ENCODE results near the gene CLTB.
"Not testable (repeated sequence)": the region's sequence is repeated elsewhere in the genome, so short reads cannot be mapped to it uniquely, and the experiment has no call there.

The CLTB gene

DNA sequence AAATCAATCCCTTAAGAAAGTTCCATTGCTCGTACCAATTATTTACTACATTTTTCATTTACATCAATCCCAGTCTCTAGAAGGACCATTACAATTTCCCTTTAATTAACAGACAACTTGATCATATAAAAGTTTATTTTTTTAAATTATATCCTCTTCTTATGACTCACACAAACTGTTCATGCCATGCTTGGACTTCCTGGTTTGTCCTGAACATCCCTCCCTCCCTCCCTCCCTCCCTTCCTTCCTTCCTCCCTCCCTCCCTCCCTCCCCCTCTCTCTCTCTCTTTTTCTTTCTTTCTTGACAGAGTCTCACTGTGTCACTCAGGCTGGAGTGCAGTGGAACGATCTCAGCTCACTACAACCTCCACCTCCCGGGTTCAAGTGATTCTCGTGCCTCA lies 11.6 kb upstream of the CLTB start:
- DNase-seq (ENCODE audit: low read depth in 3 of 3): no peak

DNA sequence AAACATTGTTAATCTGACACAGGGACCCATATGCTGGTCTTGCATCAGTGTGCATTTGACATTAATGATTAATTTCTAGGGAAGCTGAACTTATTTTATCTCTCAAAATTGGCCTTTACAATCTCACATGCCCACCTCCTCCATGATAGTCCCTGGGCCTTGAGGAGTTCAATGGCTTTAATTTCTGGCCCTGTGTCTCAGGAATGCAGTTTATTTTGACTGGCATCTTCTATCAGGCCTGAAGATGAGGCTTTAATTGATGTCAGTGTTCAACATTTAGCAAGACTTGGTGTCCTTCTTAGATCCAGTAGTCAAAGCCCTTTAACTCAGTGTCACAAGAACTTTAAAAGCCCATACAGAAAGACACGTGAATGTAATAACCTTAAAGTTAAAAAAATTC lies 10.5 kb upstream of the CLTB start:
- DNase-seq (ENCODE audit: low read depth in 3 of 3): no peak

DNA sequence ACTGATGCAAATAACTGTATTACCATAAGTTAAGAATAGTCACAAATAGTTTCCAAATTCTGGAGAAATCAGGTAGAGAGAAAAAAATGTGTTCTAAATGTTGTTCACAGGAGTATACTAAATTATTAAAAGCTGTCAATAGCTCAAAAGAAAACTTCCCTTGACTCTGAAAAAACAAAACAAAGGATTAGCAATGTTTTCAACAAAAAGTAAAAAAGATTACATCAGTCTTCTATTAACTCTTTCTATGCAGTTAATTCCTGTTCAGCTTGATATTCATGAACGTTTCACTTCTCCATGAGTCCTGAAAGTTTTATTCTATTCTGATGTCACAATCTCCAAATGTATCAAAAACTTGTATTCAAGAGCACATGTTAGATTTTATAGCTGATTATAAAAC lies 9.5 kb upstream of the CLTB start:
- no peak for DNase-seq (ENCODE audit: low read depth in 3 of 3)

DNA sequence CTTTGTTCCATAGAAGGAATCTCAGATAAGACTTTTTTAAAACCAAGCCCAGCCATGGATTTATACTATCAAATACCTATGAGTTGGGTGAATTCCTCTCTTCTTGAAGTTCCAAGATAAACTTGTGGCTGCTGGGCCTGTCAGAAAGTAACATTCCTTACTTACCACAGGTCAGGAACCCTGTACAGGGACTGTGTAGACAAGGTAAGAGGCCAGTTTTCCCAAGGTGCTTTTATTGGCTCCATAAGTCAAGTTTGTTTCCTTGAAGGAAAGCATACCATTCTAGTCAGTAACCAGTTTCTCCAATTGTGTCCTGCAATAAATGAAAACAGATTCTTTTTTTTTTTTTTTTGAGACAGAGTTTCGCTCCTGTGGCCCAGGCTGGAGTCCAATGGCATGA lies 8.8 kb upstream of the CLTB start:
- no peak for DNase-seq (ENCODE audit: low read depth in 3 of 3)

DNA sequence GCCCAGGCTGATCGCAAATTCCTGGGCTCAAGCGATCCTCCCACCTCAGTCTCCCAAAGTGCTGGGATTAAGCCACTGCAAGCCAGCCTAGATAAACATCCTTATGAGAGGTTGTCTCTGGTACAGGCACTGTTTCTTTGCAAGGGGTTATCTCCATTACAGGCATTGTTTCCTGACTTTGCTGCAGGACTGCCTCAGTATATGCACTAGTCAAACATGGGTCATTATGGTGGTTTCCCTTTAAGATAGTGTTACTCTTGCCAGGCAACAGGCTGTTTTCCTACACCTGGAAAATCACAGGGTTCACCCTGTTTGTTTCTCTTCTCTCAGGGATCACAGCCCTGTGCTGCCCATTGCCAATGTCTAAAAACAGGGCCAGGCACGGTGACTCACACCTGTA lies 7.8 kb upstream of the CLTB start:
- DNase-seq (ENCODE audit: low read depth in 3 of 3): no peak

DNA sequence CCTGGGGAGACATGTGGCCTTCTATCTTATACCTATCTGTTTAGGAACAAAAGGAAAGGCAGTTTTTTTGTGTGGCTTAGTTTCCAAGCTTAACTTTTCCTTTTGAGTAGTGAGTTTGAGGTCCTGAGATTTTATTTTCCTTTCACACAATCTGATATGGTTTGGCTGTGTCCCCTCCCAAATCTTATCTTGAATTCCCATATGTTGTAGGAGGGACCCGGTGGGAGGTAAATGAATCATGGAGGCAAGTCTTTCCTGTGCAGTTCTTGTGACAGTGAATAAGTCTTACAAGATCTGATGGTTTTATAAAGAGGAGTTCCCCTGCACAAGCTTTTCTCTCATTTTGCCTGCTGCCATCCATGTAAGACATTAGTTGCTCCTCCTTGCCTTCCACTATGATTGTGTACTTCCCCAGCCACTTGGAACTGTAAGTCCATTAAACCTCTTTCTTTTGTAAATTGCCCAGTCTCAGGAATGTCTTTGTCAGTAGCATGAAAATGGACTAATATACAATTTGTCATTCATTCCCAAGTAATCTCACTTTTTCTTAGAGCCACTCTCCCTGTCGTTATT lies 4.7 kb upstream of the CLTB start:
- DNase-seq (ENCODE audit: low read depth in 3 of 3): no peak

GRCh38 chr5:176420086-176420485 lies 3.7 kb upstream of the CLTB start:
- DNase-seq (ENCODE audit: low read depth in 3 of 3): no peak

- DNase-seq (ENCODE audit: low read depth in 3 of 3): no peak
Observed at GRCh38 chr5:176418251-176418650, 1.9 kb upstream of the CLTB start.

DNA sequence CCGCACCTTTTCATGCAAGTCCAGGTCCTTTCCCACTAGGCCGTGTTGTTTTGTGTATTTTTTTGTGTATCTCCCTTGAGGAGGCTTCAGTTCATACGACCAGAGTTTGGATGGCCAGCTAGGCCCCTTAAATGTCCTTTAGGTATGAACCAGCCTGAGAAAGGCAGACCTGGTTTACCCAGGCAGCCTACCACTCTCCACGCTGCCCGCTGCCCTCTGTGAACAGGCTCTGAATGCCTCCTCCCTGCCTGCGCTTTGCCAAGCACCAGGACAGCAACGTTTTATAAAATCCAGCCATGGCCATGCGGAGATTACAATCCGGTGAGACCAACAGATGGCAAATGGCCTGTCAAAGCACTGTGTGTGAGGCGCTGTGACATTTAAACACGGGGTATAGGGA lies 626 bp upstream of the CLTB start:
- DNase-seq (ENCODE audit: low read depth in 3 of 3): no peak

DNA sequence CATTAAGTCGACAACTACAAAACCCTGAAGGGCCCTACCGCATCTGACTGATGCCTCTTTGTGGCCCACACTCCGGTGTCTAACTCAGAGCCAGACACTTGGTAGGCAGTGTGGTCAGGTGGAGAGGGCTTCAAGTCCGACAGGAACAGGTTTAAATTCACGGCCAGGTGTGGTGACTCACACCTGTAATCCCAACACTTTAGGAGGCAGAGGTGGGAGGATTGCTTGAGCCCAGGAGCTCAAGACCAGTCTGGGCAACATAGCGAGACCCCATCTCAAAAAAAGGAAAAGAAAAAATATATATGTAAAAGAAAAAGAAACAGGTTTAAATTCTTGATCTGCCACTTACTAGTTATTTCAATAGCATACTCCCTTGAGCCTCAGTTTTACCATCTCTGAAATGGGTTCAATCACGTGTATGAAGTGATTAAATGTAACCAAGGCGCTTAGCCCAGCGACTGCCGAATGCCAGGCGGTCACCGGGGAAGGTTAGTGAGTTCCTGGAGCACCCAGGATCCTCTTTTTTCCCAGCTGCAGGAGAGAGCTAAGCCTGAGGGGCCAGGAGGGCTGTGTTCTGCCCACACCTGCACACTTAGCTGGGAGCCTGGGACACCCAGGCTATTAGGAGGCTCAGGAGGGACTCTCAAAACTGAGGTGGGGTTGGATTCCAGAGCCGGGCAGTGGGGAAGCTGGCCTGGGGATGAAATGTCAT lies 943 bp downstream of the CLTB start:
- DNase-seq (ENCODE audit: low read depth in 3 of 3): peak in 1 of 3 experiments; percentile 9

GRCh38 chr5:176414704-176415103 lies 1.6 kb downstream of the CLTB start:
- DNase-seq (ENCODE audit: low read depth in 3 of 3): no peak

- no peak for DNase-seq (ENCODE audit: low read depth in 3 of 3)
Observed at GRCh38 chr5:176413709-176414191, 2.6 kb downstream of the CLTB start.

- DNase-seq (ENCODE audit: low read depth in 3 of 3): no peak
Observed at GRCh38 chr5:176413255-176413565, 3.1 kb downstream of the CLTB start.

DNA sequence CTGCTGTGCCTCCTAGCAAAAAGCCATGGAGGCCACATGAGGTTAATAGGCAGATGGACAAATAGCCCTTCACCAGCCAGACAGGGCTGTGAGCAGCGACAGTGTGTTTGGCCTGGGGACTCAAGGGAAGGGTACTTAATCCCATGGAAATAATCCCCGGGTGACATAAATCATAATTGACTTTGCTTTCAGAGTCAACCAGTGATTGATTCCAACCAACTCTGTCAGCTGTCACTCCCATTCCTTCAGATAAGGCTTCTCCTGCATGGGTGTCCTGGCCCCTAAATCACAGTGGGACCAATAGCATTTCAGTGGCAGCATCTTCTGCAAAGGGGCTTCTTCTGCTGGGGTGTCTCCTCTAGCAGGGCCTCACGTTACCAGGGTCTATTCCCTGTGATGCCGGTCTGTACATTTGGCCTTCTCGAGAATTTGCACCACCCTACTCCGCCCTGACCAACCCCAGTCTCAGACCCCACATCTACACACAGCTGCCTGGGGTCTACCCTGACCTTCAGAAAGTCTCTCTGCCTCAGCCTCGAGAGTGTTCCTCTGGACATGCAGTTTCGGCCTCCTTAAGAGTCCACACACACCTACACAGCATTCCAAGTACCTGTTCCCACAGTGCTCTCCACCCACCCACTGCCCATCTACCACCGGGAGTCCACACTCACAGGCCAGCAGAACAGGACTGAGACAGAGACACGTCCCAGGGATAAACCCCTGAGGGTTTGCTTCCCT lies 3.7 kb downstream of the CLTB start:
- DNase-seq (ENCODE audit: low read depth in 3 of 3): no peak

GRCh38 chr5:176410486-176411180 lies 5.7 kb downstream of the CLTB start:
- DNase-seq (ENCODE audit: low read depth in 3 of 3): no peak

- DNase-seq (ENCODE audit: low read depth in 3 of 3): no peak
Observed at GRCh38 chr5:176409765-176410164, 6.6 kb downstream of the CLTB start.

GRCh38 chr5:176408590-176408989 lies 7.7 kb downstream of the CLTB start:
- DNase-seq (ENCODE audit: low read depth in 3 of 3): no peak

GRCh38 chr5:176408252-176408573 lies 8.1 kb downstream of the CLTB start:
- not testable (repeated sequence) for DNase-seq (ENCODE audit: low read depth in 3 of 3)

- no peak for DNase-seq (ENCODE audit: low read depth in 3 of 3)
Observed at GRCh38 chr5:176407456-176408251, 8.7 kb downstream of the CLTB start.

DNA sequence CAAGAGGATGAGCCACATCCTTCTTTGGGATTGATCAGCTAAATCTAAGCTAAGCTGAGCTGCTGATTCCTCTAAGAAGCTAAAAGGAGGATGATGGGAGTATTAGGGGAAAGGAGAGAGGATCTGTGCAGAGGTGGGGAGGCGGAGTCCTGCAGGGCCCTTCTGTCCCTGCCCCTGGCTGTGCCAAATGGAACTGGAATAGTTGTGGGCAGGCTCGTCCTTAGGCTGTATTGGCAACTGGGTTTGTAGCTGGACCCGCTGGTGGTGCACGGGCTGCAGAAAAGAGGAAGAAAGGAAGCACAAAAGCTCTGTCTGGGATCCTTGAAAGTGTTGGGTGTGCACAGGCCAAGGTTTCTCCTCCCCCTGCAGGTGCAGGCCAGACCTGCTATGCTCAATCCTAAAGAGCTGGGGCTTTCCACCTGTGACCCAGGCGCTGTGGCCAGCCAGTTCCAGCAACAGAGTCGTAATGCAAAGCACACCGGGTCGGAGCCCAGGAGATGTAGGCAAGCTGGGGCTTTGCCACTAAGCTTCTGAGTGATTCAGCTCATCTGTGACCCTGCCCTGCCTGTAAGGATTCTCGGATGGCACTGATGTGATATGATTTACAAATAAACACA lies 9.8 kb downstream of the CLTB start:
- DNase-seq (ENCODE audit: low read depth in 3 of 3): no peak

DNA sequence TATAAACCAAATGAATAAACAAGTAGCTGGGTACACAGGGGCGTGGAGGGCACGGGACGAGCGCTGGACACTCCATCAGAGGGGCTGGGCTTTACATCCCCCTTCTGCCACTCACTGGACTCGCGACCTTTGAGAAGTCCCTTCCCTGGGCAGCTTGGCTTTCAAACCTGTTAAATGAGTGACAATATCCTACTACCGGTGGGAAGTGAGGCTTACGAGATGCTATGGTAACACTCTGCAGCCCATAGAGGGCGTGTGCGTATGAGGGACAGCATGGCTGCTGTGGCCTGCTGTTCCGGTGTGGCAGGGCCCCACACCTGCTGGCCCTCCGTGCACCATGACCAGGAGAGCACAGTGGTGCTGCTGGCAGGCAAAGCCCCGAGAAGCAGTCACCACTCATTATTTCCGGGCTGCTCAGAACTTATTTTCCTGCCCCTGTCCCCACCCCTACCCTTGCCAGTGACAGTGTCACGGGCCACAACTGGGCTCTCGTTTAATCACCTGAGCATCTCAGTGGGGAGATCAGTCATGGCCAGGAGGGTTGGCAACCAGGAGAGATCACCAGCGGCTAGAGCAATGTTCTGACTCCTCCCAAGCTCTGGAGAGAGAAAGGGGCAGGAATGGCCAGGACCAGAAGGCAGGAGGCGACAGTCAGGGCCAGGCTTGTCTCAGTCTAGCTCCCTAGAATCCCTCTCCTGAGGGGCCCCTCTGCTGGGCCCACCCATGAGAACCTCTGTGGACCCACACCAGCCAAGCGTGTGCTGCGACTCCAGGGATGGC lies 10.5 kb downstream of the CLTB start:
- no peak for DNase-seq (ENCODE audit: low read depth in 3 of 3)
